H1 (cell line): Measurements from ENCODE around the gene SLC22A23. TPM values are rescaled to one million over a fixed set of nuclear protein-coding genes. Genes with fewer than 3 reads are reported as not detected.

ENCODE experiments used
- CTCF ChIA-PET: fragments of 300-600 bp; sonication (Branson Sonifier 250); formaldehyde crosslinking; loops from one replicate; lab custom pipeline; 2021; ENCODE audit not compliant: partially characterized antibody; lab: Charles Lee
- POLR2A ChIA-PET: fragments of 300-600 bp; sonication (Branson Sonifier 250); formaldehyde crosslinking; loops from one replicate; lab custom pipeline; 2021; ENCODE audit warnings: inconsistent platforms; ENCODE audit not compliant: partially characterized antibody; lab: Charles Lee
- DNase-seq, 2 experiments: peaks; one replicate each; pipeline versions ENCODE4 v3.0.0 to v3.0.0-alpha.2; 2010 to 2022; ENCODE audit warnings: low spot score in 2 of 2, low read depth in 1 of 2, mixed read lengths in 1 of 2
- FAIRE-seq: peaks from 2 replicates; lab custom pipeline; 2011; peaks lifted over from hg19 to GRCh38; lab: Jason Lieb, UNC
- H2AFZ ChIP-seq: 2 replicates; pipeline ENCODE4 v1.8.1; 2012; ENCODE audit warnings: low read length, inconsistent platforms
- H2AK5ac ChIP-seq: 2 replicates; pipeline ENCODE4 v1.6.1; 2013; ENCODE audit warnings: low read depth, low read length
- H2BK120ac ChIP-seq: replicated peaks from 2 replicates; pipeline ENCODE3; 2013; ENCODE audit warnings: low read depth, low read length, inconsistent platforms
- H2BK12ac ChIP-seq: 2 replicates; pipeline ENCODE4 v1.6.1; 2013; ENCODE audit warnings: low read depth, low read length
- H2BK15ac ChIP-seq: 2 replicates; pipeline ENCODE4 v1.6.1; 2013; ENCODE audit warnings: low read length
- H2BK20ac ChIP-seq: 2 replicates; pipeline ENCODE4 v1.6.1; 2013; ENCODE audit warnings: low read length
- H2BK5ac ChIP-seq: 2 replicates; pipeline ENCODE4 v1.6.1; 2013; ENCODE audit warnings: low read depth, low read length
- H3K14ac ChIP-seq: 2 replicates; pipeline ENCODE4 v1.6.1; 2013; ENCODE audit warnings: inconsistent platforms; ENCODE audit not compliant: insufficient read length
- H3K18ac ChIP-seq: 2 replicates; pipeline ENCODE4 v1.6.1; 2013; ENCODE audit warnings: low read length; ENCODE audit errors: extremely low read depth
- H3K23ac ChIP-seq: 2 replicates; pipeline ENCODE4 v1.6.1; 2013; ENCODE audit warnings: inconsistent platforms; ENCODE audit not compliant: insufficient read length
- H3K23me2 ChIP-seq: 2 replicates; pipeline ENCODE4 v1.6.1; 2013; ENCODE audit warnings: low read depth, low read length
- H3K27ac ChIP-seq: 2 replicates; pipeline ENCODE4 v1.6.1; 2011; ENCODE audit warnings: low read depth, low read length, inconsistent platforms
- H3K27me3 ChIP-seq, 4 experiments: replicated peaks in 1 of 4; 1 replicate in 1 of 4; 2 replicates in 3 of 4; pipeline versions ENCODE4 v1.6.1 to v1.8.1; 2011 to 2013; ENCODE audit warnings: low read length in 3 of 4, mild to moderate bottlenecking in 3 of 4, inconsistent platforms in 2 of 4, mixed read lengths in 2 of 4, moderate library complexity in 1 of 4; ENCODE audit not compliant: control insufficient read depth in 3 of 4, insufficient read depth in 3 of 4; ENCODE audit errors: extremely low read depth in 1 of 4
- H3K36me3 ChIP-seq, 4 experiments: 2 replicates each; pipeline versions ENCODE4 v1.6.1 to v1.8.1; 2011 to 2013; ENCODE audit warnings: mild to moderate bottlenecking in 4 of 4, low read length in 3 of 4, moderate library complexity in 2 of 4, control low read depth in 1 of 4, inconsistent platforms in 1 of 4; ENCODE audit not compliant: insufficient read depth in 4 of 4, control insufficient read depth in 2 of 4
- H3K4ac ChIP-seq: replicated peaks from 2 replicates; pipeline ENCODE3; 2013; ENCODE audit warnings: low read length, low read depth, mixed read lengths, inconsistent platforms; ENCODE audit not compliant: insufficient read length
- H3K4me1 ChIP-seq, 4 experiments: replicated peaks in 1 of 4; 1 replicate in 1 of 4; 2 replicates in 3 of 4; pipeline versions ENCODE4 v1.6.1 to v1.8.1; 2011 to 2013; ENCODE audit warnings: low read length in 3 of 4, inconsistent platforms in 2 of 4, mixed read lengths in 1 of 4; ENCODE audit not compliant: insufficient read depth in 4 of 4, control insufficient read depth in 3 of 4
- H3K4me2 ChIP-seq, 2 experiments: 2 replicates each; pipeline versions ENCODE4 v1.6.1 to v1.8.1; 2011 to 2013; ENCODE audit warnings: low read depth in 2 of 2, low read length in 2 of 2, control low read depth in 1 of 2, inconsistent platforms in 1 of 2, mild to moderate bottlenecking in 1 of 2; ENCODE audit not compliant: insufficient read depth in 1 of 2
- H3K4me3 ChIP-seq, 4 experiments: fragments of 200-600, 300-600 bp in 1 of 4; sonication (generic), shearing (Covaris generic), sonication (Bioruptor Twin) in 1 of 4; 2 replicates each; pipeline versions ENCODE4 v1.5.1 to v1.8.1; 2011 to 2016; ENCODE audit warnings: low read length in 4 of 4, low read depth in 3 of 4, control low read depth in 2 of 4, inconsistent platforms in 2 of 4, mild to moderate bottlenecking in 2 of 4, mixed read lengths in 1 of 4, moderate library complexity in 1 of 4; ENCODE audit not compliant: insufficient read depth in 2 of 4; ENCODE audit errors: extremely low read depth in 1 of 4
- H3K56ac ChIP-seq: replicated peaks from 2 replicates; pipeline ENCODE3; 2013; ENCODE audit warnings: low read depth, mild to moderate bottlenecking, mixed read lengths, low read length, inconsistent platforms; ENCODE audit not compliant: insufficient read length
- H3K79me1 ChIP-seq: 2 replicates; pipeline ENCODE4 v1.6.1; 2013; ENCODE audit warnings: low read depth, low read length, control low read depth
- H3K79me2 ChIP-seq, 2 experiments: 2 replicates each; pipeline versions ENCODE4 v1.6.1 to v1.8.1; 2012 to 2013; ENCODE audit warnings: low read length in 2 of 2, mild to moderate bottlenecking in 2 of 2, inconsistent platforms in 1 of 2; ENCODE audit not compliant: insufficient read depth in 2 of 2, control insufficient read depth in 1 of 2
- H3K9ac ChIP-seq, 4 experiments: replicated peaks in 1 of 4; 1 replicate in 1 of 4; 2 replicates in 3 of 4; pipeline versions ENCODE4 v1.6.1 to v1.8.1; 2011 to 2013; ENCODE audit warnings: low read depth in 3 of 4, low read length in 3 of 4, control low read depth in 2 of 4, mild to moderate bottlenecking in 2 of 4, moderate library complexity in 2 of 4, inconsistent platforms in 1 of 4; ENCODE audit errors: extremely low read depth in 1 of 4
- H3K9me3 ChIP-seq, 2 experiments: 2 replicates each; pipeline versions ENCODE4 v1.6.1 to v1.8.1; 2012 to 2013; ENCODE audit warnings: mild to moderate bottlenecking in 2 of 2, moderate library complexity in 2 of 2, control low read depth in 1 of 2, inconsistent platforms in 1 of 2, low read depth in 1 of 2, low read length in 1 of 2, mixed read lengths in 1 of 2; ENCODE audit not compliant: insufficient read depth in 2 of 2
- H4K20me1 ChIP-seq, 2 experiments: replicated peaks in 1 of 2; 2 replicates each; pipeline versions ENCODE3 to v1.8.1; 2011 to 2013; ENCODE audit warnings: inconsistent platforms in 2 of 2, low read length in 2 of 2, mild to moderate bottlenecking in 1 of 2; ENCODE audit not compliant: insufficient read depth in 2 of 2, control insufficient read depth in 1 of 2
- H4K5ac ChIP-seq: 2 replicates; pipeline ENCODE4 v1.6.1; 2013; ENCODE audit warnings: low read length, low read depth, mixed read lengths, inconsistent platforms; ENCODE audit not compliant: insufficient read length
- H4K8ac ChIP-seq: 2 replicates; pipeline ENCODE4 v1.8.0; 2013; ENCODE audit warnings: mild to moderate bottlenecking, moderate library complexity, low read length, inconsistent platforms; ENCODE audit not compliant: insufficient read depth; ENCODE audit errors: extremely low read depth
- H4K91ac ChIP-seq: replicated peaks from 2 replicates; pipeline ENCODE3; 2013; ENCODE audit warnings: low read length, mixed read lengths, inconsistent platforms; ENCODE audit not compliant: insufficient read length
- ASH2L ChIP-seq: fragments of 200-600, 300-600 bp; sonication (generic); IDR thresholded peaks from one replicate; pipeline ENCODE4 v1.7.1; 2017; ENCODE audit warnings: low read length
- CEBPB ChIP-seq: IDR thresholded peaks from 2 replicates; pipeline ENCODE4 v1.6.1; 2012; ENCODE audit warnings: low read depth, low read length
- E2F6 ChIP-seq: IDR thresholded peaks from 2 replicates; pipeline ENCODE4 v1.6.1; 2012; ENCODE audit warnings: inconsistent platforms
- PHF8 ChIP-seq: fragments of 200-600 bp; sonication (generic); conservative IDR thresholded peaks from 2 replicates; pipeline ENCODE4 v1.7.1; 2012; ENCODE audit warnings: low read depth, mild to moderate bottlenecking, inconsistent platforms, low read length, moderate library complexity
- RAD21 ChIP-seq, 2 experiments: IDR thresholded peaks in 1 of 2; conservative IDR thresholded peaks in 1 of 2; 2 replicates each; pipeline ENCODE4 v1.6.1; 2011; ENCODE audit warnings: low read depth in 2 of 2, low read length in 2 of 2, improper control_type of control experiment in 1 of 2, inconsistent platforms in 1 of 2, mild to moderate bottlenecking in 1 of 2, moderate library complexity in 1 of 2
- RFX5 ChIP-seq: IDR thresholded peaks from 2 replicates; pipeline ENCODE4 v1.6.1; 2011; ENCODE audit warnings: low read depth, low read length, improper control_type of control experiment, borderline replicate concordance
- SIN3A ChIP-seq, 2 experiments: IDR thresholded peaks in 1 of 2; conservative IDR thresholded peaks in 1 of 2; 2 replicates each; pipeline ENCODE4 v1.6.1; 2011 to 2012; ENCODE audit warnings: low read length in 2 of 2, improper control_type of control experiment in 1 of 2, low read depth in 1 of 2, mild to moderate bottlenecking in 1 of 2
- SP2 ChIP-seq: IDR thresholded peaks from 2 replicates; pipeline ENCODE4 v1.6.1; 2012; ENCODE audit warnings: mild to moderate bottlenecking, low read length, inconsistent platforms
- SRF ChIP-seq: IDR thresholded peaks from 2 replicates; pipeline ENCODE4 v1.6.1; 2011; ENCODE audit warnings: mild to moderate bottlenecking, low read depth, low read length, moderate library complexity
- TAF7 ChIP-seq: optimal IDR thresholded peaks from 2 replicates; pipeline ENCODE3; 2011; ENCODE audit warnings: low read depth, mild to moderate bottlenecking, inconsistent platforms, low read length, moderate library complexity, borderline replicate concordance
- ZNF274 ChIP-seq: IDR thresholded peaks from 2 replicates; pipeline ENCODE4 v1.7.0; 2012; ENCODE audit warnings: low read length, borderline replicate concordance; ENCODE audit errors: extremely low read depth
- WGBS, 2 experiments: shearing (Covaris generic) in 1 of 2; methylation state at CpG; one replicate each; pipeline versions ENCODE4 v1.1.6 to v1.1.7; 2013 to 2015; ENCODE audit warnings: low lambda C conversion rate in 2 of 2, mixed read lengths in 2 of 2, inconsistent platforms in 1 of 2, low coverage in 1 of 2, missing lambda C conversion rate in 1 of 2; ENCODE audit not compliant: insufficient replicate concordance in 2 of 2, insufficient coverage in 1 of 2, insufficient read length in 1 of 2; ENCODE audit errors: extremely low coverage in 1 of 2, missing lambda C conversion rate in 1 of 2; 5-methylcytosine and 5-hydroxymethylcytosine counted together
- polyA plus RNA-seq, 7 experiments: library from polyadenylated mRNA; depleted of rRNA in 3 of 7; stranded (reverse) in 5 of 7; unstranded in 2 of 7; fragments of >200 nt in 5 of 7; fragments of 200-250 nt in 2 of 7; gene quantifications; 1 replicate in 5 of 7; 2 replicates in 1 of 7; 4 replicates in 1 of 7; pipeline versions ENCODE4 v1.2.1 to v1.2.3, GENCODE V29; 2011 to 2013; ENCODE audit warnings: missing spikeins in 2 of 7, mixed read lengths in 2 of 7
- total RNA-seq: library from RNA; stranded (reverse); fragmentation: NEBNext Ultra II Directional; extraction: Animal tissue kit (Norgen Biotek cat#: 25700); gene quantifications from 2 replicates; pipeline ENCODE4 v1.2.1, GENCODE V29; 2021

SLC22A23 gene
- total and polyA plus RNA-seq, 2 of the 8 experiments (the other 6 are each of a cell fraction or from before 2014, with no cell fraction given): 9.9 to 38.4 TPM

GRCh38 chr6:3230256-3230882, 226.5 kb downstream of the SLC22A23 start:
- Histone ChIP-seq H3K79me2 (peaks cover 15 to 19% of the 10 kb centered on the region in 2 experiments), H3K18ac (no peak overlapping the region), H3K9me3 (no peaks in the 10 kb centered on the region), H3K4me3 (peak overlapping the region; percentile 49 to 99 (median 74); a peak in 5 of 8 replicates), H2AFZ (no peak overlapping the region), H4K20me1 (peaks cover 15 to 16% of the 10 kb centered on the region in 2 experiments), H2BK12ac (no peak overlapping the region), H4K5ac (no peak overlapping the region), H2BK5ac (no peak overlapping the region), H4K91ac (no peak overlapping the region), H3K23ac (no peak overlapping the region), H2BK15ac (no peak overlapping the region), H3K9ac (no peak overlapping the region), H3K27me3 (peaks cover 0 to 23% (median 19%) of the 10 kb centered on the region in 4 experiments; a peak in 6 of 7 replicates), H3K27ac (no peak overlapping the region), H2BK120ac (no peak overlapping the region), H3K4me2 (peak overlapping the region; percentile 91 to 98), H3K14ac (no peak overlapping the region), H2BK20ac (no peak overlapping the region), H3K36me3 (peaks cover 4 to 6% (median 5%) of the 10 kb centered on the region in 4 experiments; a peak in 7 of 8 replicates), H3K79me1 (peaks cover 5% of the 10 kb centered on the region; the same call in 1 of the 2 replicates), H2AK5ac (no peak overlapping the region), H3K23me2 (peaks cover 40% of the 10 kb centered on the region), H3K56ac (no peak overlapping the region), H3K4ac (no peak overlapping the region), H4K8ac (no peak overlapping the region), H3K4me1 (peaks cover 6 to 22% (median 16%) of the 10 kb centered on the region in 4 experiments; a peak in 6 of 7 replicates)
- FAIRE-seq (no peak), DNase-seq (no peak)
- WGBS, 2 experiments: 28% methylated on average over 11 of the region's 11 CpGs; no CpG with 5 or more reads in 1 of the 2 experiments
- ChIA-PET POLR2A (interaction anchor here (0.6 to 7.6 kb wide), 21 partner anchors 9 to 464 kb away, joined by 3 to 122 read pairs (median 5); partner anchors contain the start of gene TUBB2A), CTCF (interaction anchor here (0.6 to 17.3 kb wide), 14 partner anchors 9 to 244 kb away, joined by 3 to 263 read pairs (median 5); no protein-coding TSS in a partner anchor)
- no peak for TF ChIP-seq ZNF274
- TF ChIP-seq RAD21 (IDR thresholded peaks at IDR 0.05 in 1 of 2, conservative IDR thresholded peaks at IDR 0.05 in 1 of 2; ENCODE audit: low read depth in 2 of 2, low read length in 2 of 2): no peak
- TF ChIP-seq SRF: no peak
- no peak for TF ChIP-seq RFX5
- TF ChIP-seq SP2: no peak
- TF ChIP-seq ASH2L: no peak
- no peak for TF ChIP-seq E2F6
- TF ChIP-seq SIN3A (conservative IDR thresholded peaks at IDR 0.05 in 1 of 2, IDR thresholded peaks at IDR 0.05 in 1 of 2; ENCODE audit: low read depth in 1 of 2, low read length in 2 of 2): no peak
- TF ChIP-seq PHF8: no peak
- TF ChIP-seq CEBPB: no peak
- no peak for TF ChIP-seq TAF7
